GM21423 (cell line): Measurements from ENCODE around the gene RBM7.

ENCODE experiments used
- ATAC-seq: cut with Tn5 transposase; IDR thresholded peaks from one replicate; pipeline ENCODE4 v1.9.1; 2021; ENCODE audit warnings: mild to moderate bottlenecking, moderate library complexity; ENCODE audit not compliant: unreplicated experiment

Gene RBM7

DNA sequence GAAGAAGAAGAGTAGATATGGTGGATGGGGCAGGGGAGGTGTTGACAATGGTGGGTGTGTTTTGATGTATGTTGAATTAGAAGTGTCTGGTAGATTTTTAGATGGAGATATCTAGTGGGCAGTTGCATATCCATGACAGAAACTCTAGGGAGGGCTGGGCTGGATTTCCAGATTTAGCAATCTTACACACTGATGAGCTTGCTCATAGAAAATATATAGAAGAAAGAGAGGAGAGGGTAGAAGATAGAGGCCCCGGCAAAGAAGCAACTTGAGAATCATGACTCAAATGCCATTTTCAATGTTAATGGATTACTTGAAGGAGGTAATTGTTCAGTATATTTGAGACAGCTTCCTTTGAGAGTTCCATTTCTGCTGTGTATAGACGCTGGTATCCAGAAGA, 47.0 kb downstream of the RBM7 start:
- no peak for ATAC-seq

- no peak for ATAC-seq
These were observed 47.4 kb downstream of the RBM7 start for GRCh38 chr11:114447892-114448291.

DNA sequence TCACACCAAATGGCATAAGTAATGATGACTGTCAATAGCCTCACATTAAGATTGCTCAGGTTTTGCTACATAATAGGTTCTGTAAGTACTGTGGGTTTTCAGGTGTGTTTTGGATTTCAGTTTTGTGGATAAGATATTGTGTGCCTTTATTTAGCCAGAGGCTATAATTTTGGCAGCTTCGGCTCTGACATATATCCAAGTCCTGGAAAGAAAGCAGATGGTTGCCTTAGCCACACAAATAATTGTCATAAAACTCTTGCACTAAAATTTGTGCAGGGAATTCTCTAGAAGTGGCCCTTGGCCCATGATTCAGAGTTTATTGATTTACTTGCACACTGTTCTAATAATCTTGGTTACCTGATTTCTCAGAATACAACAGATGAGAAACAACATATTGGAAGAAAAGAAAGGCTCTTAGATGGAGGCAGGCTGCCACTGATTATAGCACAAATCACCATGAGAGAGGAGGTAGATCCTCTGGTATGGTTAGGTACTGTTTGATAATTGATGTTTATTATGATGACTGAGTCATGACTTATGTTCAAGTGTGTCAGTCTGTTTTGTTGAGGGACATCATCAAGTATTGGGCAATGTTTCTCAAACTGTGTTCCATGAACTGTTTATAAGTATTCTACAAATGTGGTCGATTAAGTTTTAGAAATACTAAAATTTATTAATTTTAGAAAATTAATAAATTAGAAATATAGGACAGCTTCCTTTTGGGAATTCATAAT, 48.5 kb downstream of the RBM7 start:
- no peak for ATAC-seq

DNA sequence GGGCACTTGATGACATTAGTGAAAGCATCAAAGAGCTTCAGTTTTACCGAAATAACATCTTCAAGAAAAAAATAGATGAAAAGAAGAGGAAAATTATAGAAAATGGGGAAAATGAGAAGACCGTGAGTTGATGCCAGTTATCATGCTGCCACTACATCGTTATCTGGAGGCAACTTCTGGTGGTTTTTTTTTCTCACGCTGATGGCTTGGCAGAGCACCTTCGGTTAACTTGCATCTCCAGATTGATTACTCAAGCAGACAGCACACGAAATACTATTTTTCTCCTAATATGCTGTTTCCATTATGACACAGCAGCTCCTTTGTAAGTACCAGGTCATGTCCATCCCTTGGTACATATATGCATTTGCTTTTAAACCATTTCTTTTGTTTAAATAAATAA, 49.4 kb downstream of the RBM7 start:
- ATAC-seq, result no peak

DNA sequence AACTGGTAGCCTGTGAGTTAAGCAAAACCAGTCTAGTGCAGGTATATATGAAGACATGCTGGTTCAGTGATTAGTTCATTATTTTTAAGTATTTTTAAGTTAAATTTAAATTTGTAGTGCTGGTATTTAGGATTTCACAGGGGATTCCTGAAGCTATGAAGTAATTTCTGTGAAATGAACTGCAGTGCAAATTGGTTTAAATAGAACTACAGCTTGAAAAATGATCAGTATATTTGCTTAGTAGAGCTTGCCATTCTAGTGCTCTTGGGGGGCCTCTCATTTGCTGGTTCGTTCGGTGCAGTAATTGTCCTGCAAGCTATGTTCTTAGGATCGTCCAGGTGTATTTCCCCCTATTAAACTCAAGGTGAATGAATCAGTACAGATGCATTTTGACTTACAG, 51.9 kb downstream of the RBM7 start:
- no peak for ATAC-seq
